CD8-positive, alpha-beta memory T cell (primary cell): ENCODE measurements around the gene MAP3K15. TPM values are rescaled to one million over a fixed set of nuclear protein-coding genes. Genes with fewer than 3 reads are reported as not detected.
"Not testable (repeated sequence)": the region's sequence is repeated elsewhere in the genome, so short reads cannot be mapped to it uniquely, and the experiment has no call there.

Experiments used
- CTCF ChIA-PET: fragments of 350-600 bp; sonication (Branson Sonifier 250); formaldehyde crosslinking; loops from one replicate; lab custom pipeline; 2021; ENCODE audit warnings: antibody characterized with exemption; lab: Charles Lee
- POLR2A ChIA-PET: fragments of 350-600 bp; sonication (Branson Sonifier 250); formaldehyde crosslinking; loops from one replicate; lab custom pipeline; 2021; ENCODE audit warnings: antibody characterized with exemption; lab: Charles Lee
- DNase-seq, 5 donors: peaks; one replicate each; pipeline versions ENCODE4 v3.0.0 to v3.0.0-alpha.2; 2020 to 2022; ENCODE audit warnings: mixed read lengths in 1 of 5
- H3K27ac ChIP-seq: one replicate; pipeline ENCODE4 v1.7.0; 2013; ENCODE audit warnings: low read depth, mild to moderate bottlenecking, low read length, moderate library complexity
- H3K27me3 ChIP-seq: 2 replicates; pipeline ENCODE4 v1.7.0; 2013; ENCODE audit warnings: low read length, mild to moderate bottlenecking; ENCODE audit not compliant: insufficient read depth, poor library complexity, severe bottlenecking
- H3K36me3 ChIP-seq: 2 replicates; pipeline ENCODE4 v1.7.0; 2013; ENCODE audit warnings: mild to moderate bottlenecking, low read length, moderate library complexity; ENCODE audit not compliant: insufficient read depth
- H3K4me1 ChIP-seq: 2 replicates; pipeline ENCODE4 v1.7.0; 2013; ENCODE audit warnings: mild to moderate bottlenecking, low read length, moderate library complexity; ENCODE audit not compliant: insufficient read depth
- H3K4me3 ChIP-seq: 2 replicates; pipeline ENCODE4 v1.7.0; 2013; ENCODE audit warnings: mild to moderate bottlenecking, low read length
- H3K9me3 ChIP-seq: 2 replicates; pipeline ENCODE4 v1.7.0; 2013; ENCODE audit warnings: mild to moderate bottlenecking, low read length
- H3K27ac Mint-ChIP-seq, 8 donors: one replicate each; pipeline ENCODE4 v1.8.0; 2020 to 2021; ENCODE audit warnings: mixed read lengths in 8 of 8, mild to moderate bottlenecking in 6 of 8, inconsistent platforms in 3 of 8, moderate library complexity in 3 of 8
- H3K27me3 Mint-ChIP-seq, 2 donors: one replicate each; pipeline ENCODE4 v1.8.0; 2020 to 2021; ENCODE audit warnings: mixed read lengths in 2 of 2, mild to moderate bottlenecking in 1 of 2, moderate library complexity in 1 of 2
- H3K36me3 Mint-ChIP-seq, 3 donors: one replicate each; pipeline ENCODE4 v1.8.0; 2020 to 2021; ENCODE audit warnings: mixed read lengths in 3 of 3, inconsistent platforms in 1 of 3, mild to moderate bottlenecking in 1 of 3
- H3K4me1 Mint-ChIP-seq, 3 donors: one replicate each; pipeline ENCODE4 v1.8.0; 2020 to 2021; ENCODE audit warnings: mixed read lengths in 3 of 3, inconsistent platforms in 1 of 3, mild to moderate bottlenecking in 1 of 3
- H3K4me3 Mint-ChIP-seq, 7 donors: one replicate each; pipeline ENCODE4 v1.8.0; 2020 to 2021; ENCODE audit warnings: mixed read lengths in 7 of 7, mild to moderate bottlenecking in 6 of 7, moderate library complexity in 4 of 7, inconsistent platforms in 2 of 7
- H3K9me3 Mint-ChIP-seq, 5 donors: one replicate each; pipeline ENCODE4 v1.8.0; 2020 to 2022; ENCODE audit warnings: mixed read lengths in 5 of 5, mild to moderate bottlenecking in 3 of 5, moderate library complexity in 2 of 5, inconsistent platforms in 1 of 5
- polyA plus RNA-seq: library from polyadenylated mRNA; unstranded; fragments of 300-500 nt; fragmentation: Illumina TruSeq; gene quantifications from one replicate; pipeline ENCODE4 v1.2.3, GENCODE V29; 2021
- total RNA-seq, 2 experiments: library from RNA; stranded (reverse); gene quantifications; one replicate each; pipeline ENCODE4 v1.2.3, GENCODE V29; 2021

MAP3K15 gene
- total and polyA plus RNA-seq, 3 experiments from 2014 or later, result 0.13 to 0.28 TPM; not detected in 1

DNA sequence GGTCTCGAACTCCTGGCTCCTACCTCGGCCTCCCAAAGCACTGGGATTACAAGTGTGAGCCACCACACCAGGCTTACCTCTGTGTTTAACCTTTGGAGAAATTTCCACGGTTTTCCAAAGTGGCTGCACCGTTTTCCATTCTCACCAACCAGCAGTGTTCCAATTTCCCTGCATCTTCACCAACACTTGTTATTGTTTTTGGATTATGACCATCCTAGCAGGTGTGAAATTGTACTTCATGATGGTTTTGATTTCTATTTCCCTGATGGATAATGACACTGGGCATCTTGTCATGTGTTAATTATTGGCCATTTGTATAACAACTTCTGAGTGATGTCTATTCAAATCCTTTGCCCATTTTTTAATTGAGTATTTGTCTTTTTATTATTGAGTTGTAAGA lies 2.7 kb upstream of the MAP3K15 start:
- H3K4me3 Mint-ChIP-seq, result no peak overlapping the region
- H3K27me3 Mint-ChIP-seq, result peaks cover 15 to 33% of the 10 kb centered on the region in 2 donors
- no peak overlapping the region for H3K27ac ChIP-seq
- no peaks in the 10 kb centered on the region for H3K27me3 ChIP-seq
- ChIA-PET POLR2A (no interaction called here), CTCF (no interaction called here)
- H3K36me3 ChIP-seq, result no peaks in the 10 kb centered on the region
- H3K9me3 ChIP-seq, result no peaks in the 10 kb centered on the region
- no peak overlapping the region for H3K27ac Mint-ChIP-seq
- H3K4me3 ChIP-seq, result no peak overlapping the region
- DNase-seq, result no peak
- H3K9me3 Mint-ChIP-seq, result peaks cover 3 to 29% (median 9%) of the 10 kb centered on the region in 5 donors
- no peaks in the 10 kb centered on the region for H3K4me1 ChIP-seq
- H3K4me1 Mint-ChIP-seq, result peaks cover 0 to 10% (median 0%) of the 10 kb centered on the region in 3 donors
- peaks cover 0 to 8% (median 0%) of the 10 kb centered on the region in 3 donors for H3K36me3 Mint-ChIP-seq

DNA sequence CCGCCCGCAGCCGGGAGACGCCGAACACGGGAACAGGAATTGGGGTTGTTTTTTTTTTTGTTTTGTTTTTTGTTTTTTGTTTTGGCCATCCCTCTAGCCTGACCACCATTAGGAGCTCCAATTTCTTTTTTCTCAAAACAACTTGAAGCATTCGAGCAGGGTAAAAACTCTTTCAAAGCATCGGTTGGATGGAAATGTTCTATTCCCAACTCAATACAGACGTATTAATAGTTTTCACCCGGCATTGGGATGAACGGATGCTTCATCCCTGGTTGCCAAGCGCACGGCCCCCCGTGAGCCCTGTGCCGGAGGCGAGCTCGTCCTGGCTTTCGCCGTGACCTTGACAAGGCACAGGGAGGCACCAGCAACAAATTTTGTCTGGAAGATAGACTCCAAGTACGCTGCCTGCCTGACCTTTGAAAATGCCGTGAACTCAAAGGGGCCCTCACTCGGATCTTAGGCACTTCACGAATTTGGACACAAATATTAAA lies 352 bp upstream of the MAP3K15 start:
- CTCF ChIA-PET, result no interaction called here

DNA sequence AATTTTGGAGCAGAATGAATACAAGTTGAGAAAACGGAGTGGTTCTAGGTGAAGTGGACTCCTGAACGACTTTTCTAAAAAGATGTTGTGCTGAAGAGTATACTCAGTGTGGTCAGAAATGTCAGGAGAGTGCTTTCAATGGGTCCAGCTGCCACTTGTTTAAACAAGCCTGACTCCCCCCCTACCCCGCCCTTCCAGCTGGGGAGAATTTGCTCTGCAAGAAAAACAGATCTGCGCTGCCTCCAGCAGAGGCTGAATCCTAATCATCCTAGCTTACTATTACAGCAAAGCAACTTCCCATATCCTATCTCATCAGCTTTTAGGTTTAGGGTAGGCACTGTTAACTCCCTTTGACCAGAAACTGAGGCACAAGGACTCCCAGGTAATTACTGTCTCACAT lies 1.9 kb downstream of the MAP3K15 start:
- CTCF ChIA-PET, result no interaction called here

More for the DNA sequence above, 352 bp upstream of the MAP3K15 start:
- H3K4me1 ChIP-seq, result no peaks in the 10 kb centered on the region
- Mint-ChIP-seq H3K4me3 (peak overlapping the region in 5 of 7 donors; percentile 7 to 72 (median 57)), H3K36me3 (peaks cover 0 to 4% (median 0%) of the 10 kb centered on the region in 3 donors), H3K27me3 (peaks cover 12 to 31% of the 10 kb centered on the region in 2 donors), H3K4me1 (peaks cover 0 to 11% (median 0%) of the 10 kb centered on the region in 3 donors), H3K9me3 (peaks cover 0 to 31% (median 8%) of the 10 kb centered on the region in 5 donors), H3K27ac (no peak overlapping the region)
- H3K36me3 ChIP-seq, result no peaks in the 10 kb centered on the region
- no peaks in the 10 kb centered on the region for H3K27me3 ChIP-seq
- no peaks in the 10 kb centered on the region for H3K9me3 ChIP-seq
- DNase-seq, result no peak
- H3K27ac ChIP-seq, result no peak overlapping the region
- POLR2A ChIA-PET, result no interaction called here
- no peak overlapping the region for H3K4me3 ChIP-seq

DNA sequence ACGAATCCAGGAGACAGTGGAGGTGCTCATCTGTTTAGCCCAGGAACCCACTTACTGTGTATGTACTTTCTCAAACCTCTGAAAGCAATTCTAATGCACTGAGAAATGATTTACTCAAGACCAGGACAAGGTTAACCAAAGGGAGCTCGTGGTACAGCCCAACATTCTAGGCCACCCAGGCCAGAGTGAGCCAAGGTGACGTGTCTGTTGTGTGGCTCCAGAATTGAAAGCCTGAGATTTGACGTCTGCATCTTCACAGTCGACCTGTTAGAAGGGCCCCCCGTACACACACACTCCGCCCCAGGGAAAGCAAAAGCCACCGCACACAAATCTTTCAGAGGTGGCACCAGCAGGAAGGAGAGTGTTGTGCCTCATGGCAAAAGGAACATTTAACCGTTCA lies 2.3 kb downstream of the MAP3K15 start:
- POLR2A ChIA-PET, result interaction anchor here (0.6 kb wide), 1 partner anchor 411 kb away, joined by 5 read pairs; no protein-coding TSS in a partner anchor
- H3K4me3 ChIP-seq, result no peak overlapping the region
- H3K36me3 ChIP-seq, result no peaks in the 10 kb centered on the region
- Mint-ChIP-seq H3K4me3 (peak overlapping the region in 2 of 7 donors; percentile 27 to 55), H3K36me3 (no peaks in the 10 kb centered on the region), H3K27me3 (peaks cover 12 to 29% of the 10 kb centered on the region in 2 donors), H3K4me1 (peaks cover 0 to 11% (median 0%) of the 10 kb centered on the region in 3 donors), H3K9me3 (peaks cover 0 to 20% (median 7%) of the 10 kb centered on the region in 5 donors), H3K27ac (no peak overlapping the region)
- no peaks in the 10 kb centered on the region for H3K9me3 ChIP-seq
- no peak overlapping the region for H3K27ac ChIP-seq
- H3K27me3 ChIP-seq, result no peaks in the 10 kb centered on the region
- no peak for DNase-seq
- no peaks in the 10 kb centered on the region for H3K4me1 ChIP-seq
- CTCF ChIA-PET, result no interaction called here

More for the DNA sequence above, 1.9 kb downstream of the MAP3K15 start:
- no peaks in the 10 kb centered on the region for H3K36me3 ChIP-seq
- Mint-ChIP-seq H3K27ac (no peak overlapping the region), H3K9me3 (peaks cover 0 to 23% (median 8%) of the 10 kb centered on the region in 5 donors), H3K36me3 (no peaks in the 10 kb centered on the region), H3K27me3 (peaks cover 13 to 29% of the 10 kb centered on the region in 2 donors), H3K4me3 (peak overlapping the region in 3 of 7 donors; percentile 27 to 63 (median 43)), H3K4me1 (peaks cover 0 to 11% (median 0%) of the 10 kb centered on the region in 3 donors)
- no peaks in the 10 kb centered on the region for H3K9me3 ChIP-seq
- H3K4me1 ChIP-seq, result no peaks in the 10 kb centered on the region
- H3K4me3 ChIP-seq, result no peak overlapping the region
- no peak for DNase-seq
- H3K27me3 ChIP-seq, result no peaks in the 10 kb centered on the region
- POLR2A ChIA-PET, result interaction anchor here (0.6 kb wide), 1 partner anchor 410 kb away, joined by 5 read pairs; no protein-coding TSS in a partner anchor
- H3K27ac ChIP-seq, result no peak overlapping the region

DNA sequence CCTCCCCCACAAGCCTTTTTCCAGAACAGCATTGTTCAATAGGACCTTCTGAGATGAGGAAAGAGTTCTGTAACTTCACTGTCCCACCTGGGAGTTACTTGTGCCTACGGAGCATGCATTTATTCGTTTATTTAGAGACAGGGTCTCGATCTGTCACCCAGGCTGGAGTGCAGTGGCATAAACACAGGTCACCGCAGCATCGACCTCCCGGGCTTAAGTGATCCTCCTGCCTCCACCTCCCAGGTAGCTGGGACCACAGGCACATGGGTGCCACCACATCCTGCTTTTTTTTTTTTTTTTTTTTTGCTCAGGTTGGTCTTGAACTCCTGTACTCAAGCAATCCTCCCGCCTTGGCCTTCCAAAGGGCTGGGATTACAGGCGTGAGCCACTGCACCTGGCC lies 2.9 kb downstream of the MAP3K15 start:
- Mint-ChIP-seq H3K36me3 (no peaks in the 10 kb centered on the region), H3K9me3 (peaks cover 0 to 16% (median 5%) of the 10 kb centered on the region in 5 donors), H3K27me3 (peaks cover 8 to 25% of the 10 kb centered on the region in 2 donors), H3K27ac (no peak overlapping the region), H3K4me3 (peak overlapping the region in 1 of 7 donors; percentile 55), H3K4me1 (peaks cover 0 to 11% (median 0%) of the 10 kb centered on the region in 3 donors)
- Histone ChIP-seq H3K4me1 (no peaks in the 10 kb centered on the region), H3K9me3 (no peaks in the 10 kb centered on the region), H3K27ac (no peak overlapping the region), H3K27me3 (no peaks in the 10 kb centered on the region), H3K4me3 (no peak overlapping the region), H3K36me3 (no peaks in the 10 kb centered on the region)
- no peak for DNase-seq
- POLR2A ChIA-PET, result no interaction called here
- CTCF ChIA-PET, result no interaction called here

DNA sequence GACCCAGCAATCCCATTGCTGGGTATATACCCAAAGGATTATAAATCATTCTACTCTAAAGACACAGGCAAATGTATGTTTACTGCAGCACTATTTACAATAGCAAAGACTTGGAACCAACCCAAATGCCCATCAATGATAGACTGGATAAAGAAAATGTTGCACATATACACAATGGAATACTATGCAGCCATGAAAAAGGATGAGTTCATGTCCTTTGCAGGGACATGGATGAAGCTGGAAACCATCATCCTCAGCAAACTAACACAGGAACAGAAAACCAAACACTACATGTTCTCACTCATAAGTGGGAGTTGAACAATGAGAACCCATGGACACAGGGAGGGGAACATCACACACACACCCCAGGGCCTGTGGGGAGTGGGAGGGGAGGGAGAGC lies 3.5 kb downstream of the MAP3K15 start:
- DNase-seq, CTCF ChIA-PET, H3K4me3 ChIP-seq, H3K27me3 ChIP-seq, H3K27ac ChIP-seq, H3K27ac Mint-ChIP-seq, H3K9me3 ChIP-seq, H3K4me3 Mint-ChIP-seq, H3K36me3 Mint-ChIP-seq, H3K36me3 ChIP-seq, POLR2A ChIA-PET, H3K4me1 ChIP-seq: not testable (repeated sequence)
- Mint-ChIP-seq H3K4me1 (peaks cover 0 to 11% (median 0%) of the 10 kb centered on the region in 3 donors), H3K9me3 (peaks cover 0 to 11% (median 2%) of the 10 kb centered on the region in 5 donors), H3K27me3 (peaks cover 3 to 20% of the 10 kb centered on the region in 2 donors)

DNA sequence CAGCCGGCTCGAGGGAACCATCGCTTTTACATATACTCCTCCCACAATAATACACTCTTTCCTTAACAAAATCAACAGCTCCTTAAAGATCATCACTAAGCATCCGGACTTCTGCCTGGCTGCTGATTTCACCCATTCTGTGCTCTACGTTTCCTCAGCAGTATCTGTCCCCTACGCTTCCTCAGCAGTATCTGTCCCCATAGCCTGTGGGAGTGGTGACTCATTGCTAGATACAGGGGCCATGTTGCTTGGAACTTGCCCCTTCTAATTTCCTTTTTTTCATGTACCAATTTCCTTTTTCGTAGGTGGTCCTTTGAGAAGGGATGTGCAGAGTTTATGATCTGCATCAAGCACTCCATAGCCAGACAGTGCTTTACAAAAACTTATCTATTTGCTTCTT lies 18.6 kb downstream of the MAP3K15 start:
- Mint-ChIP-seq H3K9me3 (peaks cover 0 to 3% (median 0%) of the 10 kb centered on the region in 5 donors), H3K4me1 (no peaks in the 10 kb centered on the region), H3K4me3 (peak overlapping the region in 1 of 7 donors; percentile 29), H3K27ac (no peak overlapping the region), H3K27me3 (peaks cover 4 to 10% of the 10 kb centered on the region in 2 donors), H3K36me3 (no peaks in the 10 kb centered on the region)
- Histone ChIP-seq H3K4me3 (no peak overlapping the region), H3K36me3 (no peaks in the 10 kb centered on the region), H3K27me3 (no peaks in the 10 kb centered on the region), H3K4me1 (no peaks in the 10 kb centered on the region), H3K9me3 (no peaks in the 10 kb centered on the region), H3K27ac (no peak overlapping the region)
- ChIA-PET CTCF (no interaction called here), POLR2A (no interaction called here)
- no peak for DNase-seq

DNA sequence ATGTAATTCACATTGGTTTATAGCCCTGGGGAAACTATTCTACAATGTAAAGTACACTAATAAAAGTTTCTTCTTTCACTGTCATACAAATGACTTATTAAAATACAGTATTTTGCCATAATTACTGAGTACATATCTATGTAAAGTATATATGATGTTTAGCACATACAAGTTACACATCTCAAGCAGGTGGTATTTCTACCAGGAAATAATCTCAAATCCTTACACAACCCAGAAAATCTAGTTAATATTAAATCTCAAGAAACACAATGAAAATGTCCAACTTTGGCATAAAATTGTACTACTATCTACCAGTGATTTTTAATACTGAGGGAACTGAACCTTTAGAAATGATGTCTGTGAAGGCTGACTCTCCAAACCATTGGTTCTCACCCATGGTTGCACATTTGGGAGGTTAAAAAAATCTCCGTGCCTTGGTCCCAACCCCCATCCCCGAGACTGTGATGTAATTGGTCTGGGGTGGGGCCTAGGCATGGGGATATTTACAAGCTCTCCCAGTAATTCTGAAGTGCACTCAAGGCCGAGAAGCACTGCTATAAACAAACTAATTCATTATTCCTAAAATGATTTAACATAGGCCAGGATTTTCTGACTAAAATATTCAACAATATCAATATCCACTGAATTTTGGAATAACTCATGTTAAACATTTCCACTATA lies 27.6 kb downstream of the MAP3K15 start:
- H3K27ac Mint-ChIP-seq, result no peak overlapping the region
- H3K36me3 Mint-ChIP-seq, result no peaks in the 10 kb centered on the region
- POLR2A ChIA-PET, result no interaction called here
- H3K9me3 Mint-ChIP-seq, result peaks cover 0 to 1% (median 0%) of the 10 kb centered on the region in 5 donors
- Histone ChIP-seq H3K4me1 (no peaks in the 10 kb centered on the region), H3K9me3 (no peaks in the 10 kb centered on the region), H3K27ac (no peak overlapping the region), H3K4me3 (no peak overlapping the region), H3K36me3 (no peaks in the 10 kb centered on the region), H3K27me3 (no peaks in the 10 kb centered on the region)
- CTCF ChIA-PET, result no interaction called here
- peaks cover 0 to 8% (median 0%) of the 10 kb centered on the region in 3 donors for H3K4me1 Mint-ChIP-seq
- DNase-seq, result no peak
- no peak overlapping the region for H3K4me3 Mint-ChIP-seq
- peaks cover 3 to 6% of the 10 kb centered on the region in 2 donors for H3K27me3 Mint-ChIP-seq
